CD4-positive, alpha-beta T cell treated with Interleukin-2 at 100 ng/mL for 4 hours (primary cell): ENCODE results near the gene ADAMTS7.
"Not testable (repeated sequence)": the region's sequence is repeated elsewhere in the genome, so short reads cannot be mapped to it uniquely, and the experiment has no call there.

Experiments used
- DNase-seq: peaks from one replicate; pipeline ENCODE4 v3.0.0-alpha.2; 2020; ENCODE audit warnings: low spot score

The ADAMTS7 gene

GRCh38 chr15:78766041-78766440, 45.2 kb downstream of the ADAMTS7 start:
- DNase-seq = no peak

- DNase-seq = not testable (repeated sequence)
Measured at GRCh38 chr15:78765154-78765860, 46.0 kb downstream of the ADAMTS7 start.

- DNase-seq = not testable (repeated sequence)
Measured at GRCh38 chr15:78764340-78765153, 46.7 kb downstream of the ADAMTS7 start.

- no peak for DNase-seq
Measured at GRCh38 chr15:78763796-78764241, 47.4 kb downstream of the ADAMTS7 start.

GRCh38 chr15:78762985-78763795, 48.1 kb downstream of the ADAMTS7 start:
- no peak for DNase-seq

GRCh38 chr15:78762386-78762961, 48.8 kb downstream of the ADAMTS7 start:
- DNase-seq = not testable (repeated sequence)

- no peak for DNase-seq
Measured at GRCh38 chr15:78761891-78762385, 49.3 kb downstream of the ADAMTS7 start.

GRCh38 chr15:78761475-78761874, 49.8 kb downstream of the ADAMTS7 start:
- peak; percentile 67 for DNase-seq

GRCh38 chr15:78761020-78761419, 50.2 kb downstream of the ADAMTS7 start:
- no peak for DNase-seq

GRCh38 chr15:78760091-78760882, 51.0 kb downstream of the ADAMTS7 start:
- not testable (repeated sequence) for DNase-seq

GRCh38 chr15:78759361-78759998, 51.8 kb downstream of the ADAMTS7 start:
- not testable (repeated sequence) for DNase-seq

- not testable (repeated sequence) for DNase-seq
Measured at GRCh38 chr15:78758486-78759200, 52.6 kb downstream of the ADAMTS7 start.

GRCh38 chr15:78758084-78758483, 53.2 kb downstream of the ADAMTS7 start:
- DNase-seq = not testable (repeated sequence)

GRCh38 chr15:78757636-78757905, 53.7 kb downstream of the ADAMTS7 start:
- DNase-seq = no peak

- peak; percentile 14 for DNase-seq
Measured at GRCh38 chr15:78756781-78757635, 54.3 kb downstream of the ADAMTS7 start.

- peak; percentile 20 for DNase-seq
Measured at GRCh38 chr15:78755900-78756591, 55.2 kb downstream of the ADAMTS7 start.

- not testable (repeated sequence) for DNase-seq
Measured at GRCh38 chr15:78754637-78755280, 56.5 kb downstream of the ADAMTS7 start.
